HepG2 (cell line): ENCODE data around the gene NDUFS5.

Source experiments
- CHD4 ChIP-seq: fragments of 200-600 bp; sonication (generic); IDR thresholded peaks from 2 replicates; pipeline ENCODE4 v1.7.0; 2017; ENCODE audit warnings: mild to moderate bottlenecking, low read length, borderline replicate concordance
- TCF12 ChIP-seq, 2 experiments: fragments of 450-650 bp in 1 of 2; sonication (generic) in 1 of 2; formaldehyde crosslinking in 1 of 2; IDR thresholded peaks; 2 replicates each; pipeline versions ENCODE4 v1.6.1 to v1.8.0; 2017 to 2022; ENCODE audit warnings: antibody characterized with exemption in 1 of 2, mild to moderate bottlenecking in 1 of 2, missing genetic modification reagents in 1 of 2, moderate library complexity in 1 of 2
- ZNF3 ChIP-seq: IDR thresholded peaks from 2 replicates; pipeline ENCODE4 v1.7.0; 2017; ENCODE audit warnings: inconsistent platforms
- ZNF747 ChIP-seq: sonication (generic); formaldehyde crosslinking; IDR thresholded peaks from 2 replicates; pipeline ENCODE4 v1.8.1; 2023; ENCODE audit warnings: missing genetic modification reagents, mild to moderate bottlenecking, borderline replicate concordance
- TF ChIP-seq, protein P1 (sequence below): sonication (generic); formaldehyde crosslinking; IDR thresholded peaks from 2 replicates; pipeline ENCODE4 v1.4.0; 2020; ENCODE audit warnings: missing genetic modification reagents
- TF ChIP-seq, protein P2 (sequence below): sonication (generic); formaldehyde crosslinking; IDR thresholded peaks from 2 replicates; pipeline ENCODE4 v1.4.0; 2020; ENCODE audit warnings: missing genetic modification reagents
- TF ChIP-seq, protein P3 (sequence below): sonication (generic); formaldehyde crosslinking; IDR thresholded peaks from 2 replicates; pipeline ENCODE4 v1.8.1; 2023; ENCODE audit warnings: mild to moderate bottlenecking, moderate library complexity, missing genetic modification reagents

DNA sequence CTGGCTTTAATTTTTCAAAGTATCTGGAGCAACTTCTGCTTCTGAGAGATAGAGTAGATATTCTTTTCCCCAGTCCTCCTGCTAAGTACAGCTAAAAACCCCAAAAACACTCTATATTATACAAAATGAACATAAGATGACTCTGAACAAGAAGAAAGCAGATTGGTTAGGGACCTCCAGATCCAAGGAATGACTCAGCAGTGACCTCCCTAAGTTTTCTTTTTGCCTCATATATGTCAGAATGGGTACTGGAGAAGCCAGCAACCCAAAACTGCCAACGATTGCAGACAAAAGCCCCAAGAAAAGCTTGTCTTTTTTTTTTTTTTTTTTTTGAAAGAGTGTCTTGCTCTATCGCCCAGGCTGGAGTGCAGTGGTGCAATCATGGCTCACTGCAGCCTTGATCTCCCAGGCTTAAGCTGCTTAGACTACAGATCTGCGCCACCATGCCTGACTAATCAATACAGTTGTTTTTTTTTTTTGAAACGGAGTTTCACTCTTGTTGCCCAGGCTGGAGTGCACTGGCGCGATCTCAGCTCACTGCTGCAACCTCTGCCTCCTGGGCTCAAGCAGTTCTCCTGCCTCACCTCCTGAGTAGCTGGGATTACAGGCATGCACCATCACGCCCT is 22.7 kb downstream of the NDUFS5 start:
- TF ChIP-seq TCF12 (IDR thresholded peaks at IDR 0.05) (no peak), TCF12 (CRISPR knock-in tag; IDR thresholded peaks at IDR 0.05) (no peak), ZNF747 (no peak), ZNF3 (no peak), CHD4 (no peak)
- TF ChIP-seq, protein P1, sequence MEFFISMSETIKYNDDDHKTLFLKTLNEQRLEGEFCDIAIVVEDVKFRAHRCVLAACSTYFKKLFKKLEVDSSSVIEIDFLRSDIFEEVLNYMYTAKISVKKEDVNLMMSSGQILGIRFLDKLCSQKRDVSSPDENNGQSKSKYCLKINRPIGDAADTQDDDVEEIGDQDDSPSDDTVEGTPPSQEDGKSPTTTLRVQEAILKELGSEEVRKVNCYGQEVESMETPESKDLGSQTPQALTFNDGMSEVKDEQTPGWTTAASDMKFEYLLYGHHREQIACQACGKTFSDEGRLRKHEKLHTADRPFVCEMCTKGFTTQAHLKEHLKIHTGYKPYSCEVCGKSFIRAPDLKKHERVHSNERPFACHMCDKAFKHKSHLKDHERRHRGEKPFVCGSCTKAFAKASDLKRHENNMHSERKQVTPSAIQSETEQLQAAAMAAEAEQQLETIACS (CRISPR knock-in tag), result no peak
- TF ChIP-seq, protein P2, sequence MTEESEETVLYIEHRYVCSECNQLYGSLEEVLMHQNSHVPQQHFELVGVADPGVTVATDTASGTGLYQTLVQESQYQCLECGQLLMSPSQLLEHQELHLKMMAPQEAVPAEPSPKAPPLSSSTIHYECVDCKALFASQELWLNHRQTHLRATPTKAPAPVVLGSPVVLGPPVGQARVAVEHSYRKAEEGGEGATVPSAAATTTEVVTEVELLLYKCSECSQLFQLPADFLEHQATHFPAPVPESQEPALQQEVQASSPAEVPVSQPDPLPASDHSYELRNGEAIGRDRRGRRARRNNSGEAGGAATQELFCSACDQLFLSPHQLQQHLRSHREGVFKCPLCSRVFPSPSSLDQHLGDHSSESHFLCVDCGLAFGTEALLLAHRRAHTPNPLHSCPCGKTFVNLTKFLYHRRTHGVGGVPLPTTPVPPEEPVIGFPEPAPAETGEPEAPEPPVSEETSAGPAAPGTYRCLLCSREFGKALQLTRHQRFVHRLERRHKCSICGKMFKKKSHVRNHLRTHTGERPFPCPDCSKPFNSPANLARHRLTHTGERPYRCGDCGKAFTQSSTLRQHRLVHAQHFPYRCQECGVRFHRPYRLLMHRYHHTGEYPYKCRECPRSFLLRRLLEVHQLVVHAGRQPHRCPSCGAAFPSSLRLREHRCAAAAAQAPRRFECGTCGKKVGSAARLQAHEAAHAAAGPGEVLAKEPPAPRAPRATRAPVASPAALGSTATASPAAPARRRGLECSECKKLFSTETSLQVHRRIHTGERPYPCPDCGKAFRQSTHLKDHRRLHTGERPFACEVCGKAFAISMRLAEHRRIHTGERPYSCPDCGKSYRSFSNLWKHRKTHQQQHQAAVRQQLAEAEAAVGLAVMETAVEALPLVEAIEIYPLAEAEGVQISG, result no peak
- TF ChIP-seq, protein P3, sequence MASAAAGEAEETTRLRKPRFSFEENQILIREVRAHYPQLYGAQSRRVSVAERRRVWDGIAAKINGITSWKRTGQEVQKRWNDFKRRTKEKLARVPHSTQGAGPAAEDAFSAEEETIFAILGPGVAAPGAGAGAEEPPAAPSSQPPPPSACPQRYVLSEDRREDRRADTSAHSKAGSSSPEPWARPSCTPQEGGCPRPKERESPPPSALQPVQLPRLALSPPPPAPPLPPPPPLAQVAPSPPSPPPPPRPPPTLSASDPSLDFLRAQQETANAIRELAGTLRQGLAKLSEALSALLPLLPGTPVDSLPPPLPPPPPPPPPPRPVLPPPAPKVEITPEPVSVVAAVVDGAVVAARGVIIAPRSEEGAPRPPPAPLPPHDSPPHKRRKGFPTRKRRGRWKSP (CRISPR knock-in tag), result no peak
